ENCODE measurements around the gene KIF4A.

The KIF4A gene

GRCh38 chrX:70293621-70294020 is 3.7 kb downstream of the KIF4A start:
- Histone ChIP-seq H4K20me1 (ENCODE audit: control insufficient read depth, insufficient read depth, low read depth, low read length) (no peaks in the 10 kb centered on the region), H3K4me1 (ENCODE audit: control insufficient read depth, low read length) (peaks cover 26% of the 10 kb centered on the region), H3K36me3 (ENCODE audit: control insufficient read depth, low read length) (peaks cover 44% of the 10 kb centered on the region), H3K9me3 (ENCODE audit: control insufficient read depth, insufficient read depth, low read length) (no peaks in the 10 kb centered on the region), H3K4me3 (ENCODE audit: low read length) (peak overlapping the region; percentile 93; the same call in 1 of the 2 replicates), H3K9me2 (replicated peaks; ENCODE audit: control insufficient read depth, low read length) (no peaks in the 10 kb centered on the region), H3F3A (ENCODE audit: control insufficient read depth, insufficient read depth) (no peaks in the 10 kb centered on the region), H3K27me3 (ENCODE audit: control insufficient read depth, low read length) (no peaks in the 10 kb centered on the region), H3K27ac (ENCODE audit: low read depth, low read length) (no peak overlapping the region), H3K79me2 (ENCODE audit: control insufficient read depth, low read length) (peaks cover 59% of the 10 kb centered on the region), H3K4me2 (ENCODE audit: low read length) (peak overlapping the region; percentile 81; the same call in 1 of the 2 replicates)
- no peak for TF ChIP-seq EZH2phosphoT487 (IDR thresholded peaks at IDR 0.05; ENCODE audit: borderline replicate concordance, low read length)
- TF ChIP-seq, protein P1, sequence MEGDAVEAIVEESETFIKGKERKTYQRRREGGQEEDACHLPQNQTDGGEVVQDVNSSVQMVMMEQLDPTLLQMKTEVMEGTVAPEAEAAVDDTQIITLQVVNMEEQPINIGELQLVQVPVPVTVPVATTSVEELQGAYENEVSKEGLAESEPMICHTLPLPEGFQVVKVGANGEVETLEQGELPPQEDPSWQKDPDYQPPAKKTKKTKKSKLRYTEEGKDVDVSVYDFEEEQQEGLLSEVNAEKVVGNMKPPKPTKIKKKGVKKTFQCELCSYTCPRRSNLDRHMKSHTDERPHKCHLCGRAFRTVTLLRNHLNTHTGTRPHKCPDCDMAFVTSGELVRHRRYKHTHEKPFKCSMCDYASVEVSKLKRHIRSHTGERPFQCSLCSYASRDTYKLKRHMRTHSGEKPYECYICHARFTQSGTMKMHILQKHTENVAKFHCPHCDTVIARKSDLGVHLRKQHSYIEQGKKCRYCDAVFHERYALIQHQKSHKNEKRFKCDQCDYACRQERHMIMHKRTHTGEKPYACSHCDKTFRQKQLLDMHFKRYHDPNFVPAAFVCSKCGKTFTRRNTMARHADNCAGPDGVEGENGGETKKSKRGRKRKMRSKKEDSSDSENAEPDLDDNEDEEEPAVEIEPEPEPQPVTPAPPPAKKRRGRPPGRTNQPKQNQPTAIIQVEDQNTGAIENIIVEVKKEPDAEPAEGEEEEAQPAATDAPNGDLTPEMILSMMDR (IDR thresholded peaks at IDR 0.05; ENCODE audit: low read depth, low read length, poor library complexity, severe bottlenecking) = no peak

DNA sequence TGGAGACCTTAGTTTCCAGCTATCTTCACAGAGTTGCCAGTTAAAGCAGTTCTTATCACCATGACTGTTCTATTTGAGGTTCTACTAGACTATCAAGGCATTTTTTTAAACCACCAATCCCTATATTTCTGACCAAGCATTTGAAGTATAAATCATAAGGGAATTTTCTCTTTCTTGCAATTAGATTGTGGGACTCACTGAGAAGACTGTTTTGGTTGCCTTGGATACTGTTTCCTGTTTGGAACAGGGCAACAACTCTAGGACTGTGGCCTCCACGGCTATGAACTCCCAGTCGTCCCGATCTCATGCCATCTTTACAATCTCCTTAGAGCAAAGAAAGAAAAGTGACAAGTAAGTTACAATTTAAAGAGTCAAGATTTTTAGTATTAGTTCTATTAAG is 11.8 kb downstream of the KIF4A start:
- H3K4me3 ChIP-seq (ENCODE audit: low read length) = no peak overlapping the region
- TF ChIP-seq, protein P1 (IDR thresholded peaks at IDR 0.05; ENCODE audit: low read depth, low read length, poor library complexity, severe bottlenecking) = no peak
- TF ChIP-seq EZH2phosphoT487 (IDR thresholded peaks at IDR 0.05; ENCODE audit: borderline replicate concordance, low read length) = no peak
- no peaks in the 10 kb centered on the region for H3K27me3 ChIP-seq (ENCODE audit: control insufficient read depth, low read length)
- no peaks in the 10 kb centered on the region for H4K20me1 ChIP-seq (ENCODE audit: control insufficient read depth, insufficient read depth, low read depth, low read length)
- H3K4me1 ChIP-seq (ENCODE audit: control insufficient read depth, low read length) = no peaks in the 10 kb centered on the region
- no peaks in the 10 kb centered on the region for H3K9me3 ChIP-seq (ENCODE audit: control insufficient read depth, insufficient read depth, low read length)
- H3F3A ChIP-seq (ENCODE audit: control insufficient read depth, insufficient read depth) = no peaks in the 10 kb centered on the region
- peaks cover 65% of the 10 kb centered on the region for H3K36me3 ChIP-seq (ENCODE audit: control insufficient read depth, low read length)
- H3K4me2 ChIP-seq (ENCODE audit: low read length) = no peak overlapping the region
- H3K9me2 ChIP-seq (replicated peaks; ENCODE audit: control insufficient read depth, low read length) = no peaks in the 10 kb centered on the region
- no peak overlapping the region for H3K27ac ChIP-seq (ENCODE audit: low read depth, low read length)
- peaks cover 7% of the 10 kb centered on the region for H3K79me2 ChIP-seq (ENCODE audit: control insufficient read depth, low read length)

DNA sequence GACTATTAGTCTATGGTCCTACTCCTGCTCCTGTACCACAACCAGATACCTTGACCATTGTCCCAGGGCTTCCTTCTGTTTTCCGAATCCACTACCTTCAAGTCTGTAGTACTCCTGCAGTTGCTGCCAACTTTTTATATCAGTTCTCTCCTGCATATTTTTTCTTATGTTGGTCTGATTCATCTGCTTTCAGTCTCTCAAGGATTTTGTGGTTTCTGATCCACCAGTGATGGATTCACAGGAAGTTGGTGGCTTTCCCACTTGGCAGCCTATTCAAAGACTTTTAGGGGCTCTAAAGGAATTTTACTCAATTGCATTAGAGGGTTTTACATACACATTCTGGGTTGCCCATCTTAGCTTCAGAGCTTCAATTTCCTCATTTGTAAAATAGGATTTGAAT is 23.6 kb downstream of the KIF4A start:
- Histone ChIP-seq H3F3A (ENCODE audit: control insufficient read depth, insufficient read depth) (no peaks in the 10 kb centered on the region), H3K27ac (ENCODE audit: low read depth, low read length) (no peak overlapping the region), H3K9me3 (ENCODE audit: control insufficient read depth, insufficient read depth, low read length) (no peaks in the 10 kb centered on the region), H3K36me3 (ENCODE audit: control insufficient read depth, low read length) (peaks cover 39% of the 10 kb centered on the region), H3K9me2 (replicated peaks; ENCODE audit: control insufficient read depth, low read length) (no peaks in the 10 kb centered on the region), H3K4me2 (ENCODE audit: low read length) (no peak overlapping the region), H4K20me1 (ENCODE audit: control insufficient read depth, insufficient read depth, low read depth, low read length) (no peaks in the 10 kb centered on the region), H3K4me1 (ENCODE audit: control insufficient read depth, low read length) (no peaks in the 10 kb centered on the region), H3K4me3 (ENCODE audit: low read length) (no peak overlapping the region), H3K27me3 (ENCODE audit: control insufficient read depth, low read length) (no peaks in the 10 kb centered on the region), H3K79me2 (ENCODE audit: control insufficient read depth, low read length) (peaks cover 13% of the 10 kb centered on the region)
- no peak for TF ChIP-seq EZH2phosphoT487 (IDR thresholded peaks at IDR 0.05; ENCODE audit: borderline replicate concordance, low read length)
- TF ChIP-seq, protein P1 (IDR thresholded peaks at IDR 0.05; ENCODE audit: low read depth, low read length, poor library complexity, severe bottlenecking) = no peak

Measured in DOHH2 (cell line).